Muscle layer of colon (tissue), 2 donors: ENCODE data around the gene SERF1A.
"Not testable (repeated sequence)": the region's sequence is repeated elsewhere in the genome, so short reads cannot be mapped to it uniquely, and the experiment has no call there.

Experiments used
- H3K27ac ChIP-seq: one replicate; pipeline ENCODE4 v1.7.0; 2013; ENCODE audit warnings: low read depth, mild to moderate bottlenecking, low read length, moderate library complexity
- H3K27me3 ChIP-seq, 2 donors: one replicate each; pipeline ENCODE4 v1.7.0; 2013; ENCODE audit warnings: low read length in 2 of 2, mild to moderate bottlenecking in 2 of 2; ENCODE audit not compliant: insufficient read depth in 2 of 2, control insufficient read depth in 1 of 2
- H3K36me3 ChIP-seq: one replicate; pipeline ENCODE4 v1.7.0; 2013; ENCODE audit warnings: mild to moderate bottlenecking, low read length; ENCODE audit not compliant: insufficient read depth
- H3K4me1 ChIP-seq: one replicate; pipeline ENCODE4 v1.7.0; 2013; ENCODE audit warnings: mild to moderate bottlenecking, low read length; ENCODE audit not compliant: insufficient read depth
- H3K4me3 ChIP-seq, 2 donors: one replicate each; pipeline ENCODE4 v1.7.0; 2013; ENCODE audit warnings: low read length in 2 of 2, low read depth in 1 of 2, mild to moderate bottlenecking in 1 of 2, moderate library complexity in 1 of 2
- H3K9ac ChIP-seq: one replicate; pipeline ENCODE4 v1.7.0; 2013; ENCODE audit warnings: low read length
- H3K9me3 ChIP-seq: one replicate; pipeline ENCODE4 v1.7.0; 2013; ENCODE audit warnings: mild to moderate bottlenecking, low read length
- donor health status: abdominal sarcoma.
- donor health status: Adenocarcinoma of cecum.

SERF1A gene

DNA sequence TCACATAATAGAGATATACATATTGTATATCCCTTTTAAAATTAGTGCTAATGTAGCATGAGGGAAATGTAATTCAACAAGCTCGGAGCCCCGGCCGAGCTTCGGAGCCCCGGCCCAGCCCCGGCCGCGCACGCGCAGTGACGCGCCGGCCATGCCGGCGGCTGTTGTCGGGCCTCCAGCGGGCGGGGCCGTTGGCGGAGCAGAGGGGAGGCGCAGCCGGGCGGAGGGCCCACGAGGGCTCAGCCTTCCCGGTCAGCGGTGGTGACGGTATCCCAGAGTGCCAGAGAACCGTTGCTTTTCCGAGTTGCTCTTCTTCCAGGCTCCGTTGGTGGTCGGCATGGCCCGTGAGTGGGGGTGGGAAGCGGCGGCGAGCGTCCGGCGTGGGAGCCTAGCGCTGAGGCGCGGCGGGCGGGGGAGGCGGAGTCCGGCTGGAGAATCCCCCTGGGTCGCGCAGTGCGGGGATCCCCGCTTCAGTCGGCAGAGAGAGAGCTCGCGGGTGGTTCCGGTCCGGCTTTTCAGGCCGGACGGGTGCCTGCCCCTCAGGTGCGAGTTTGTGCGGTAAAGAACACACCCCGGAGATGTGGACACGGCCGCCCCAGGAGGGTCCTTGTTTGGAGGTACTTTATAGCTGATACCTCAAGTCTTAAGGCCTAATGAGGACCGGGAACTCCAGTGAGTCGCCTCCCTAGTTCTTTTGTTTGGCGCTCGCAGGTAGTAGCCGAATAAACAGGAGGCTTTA is at the start of gene SERF1A:
Gene SERF1A (plus strand): TSS at position 137 of the 739 bp plus-strand sequence. CDS start 201 bp downstream, at position 338.
- not testable (repeated sequence) for H3K27me3 ChIP-seq, H3K36me3 ChIP-seq, H3K4me3 ChIP-seq, H3K9ac ChIP-seq, H3K9me3 ChIP-seq, H3K4me1 ChIP-seq, H3K27ac ChIP-seq

DNA sequence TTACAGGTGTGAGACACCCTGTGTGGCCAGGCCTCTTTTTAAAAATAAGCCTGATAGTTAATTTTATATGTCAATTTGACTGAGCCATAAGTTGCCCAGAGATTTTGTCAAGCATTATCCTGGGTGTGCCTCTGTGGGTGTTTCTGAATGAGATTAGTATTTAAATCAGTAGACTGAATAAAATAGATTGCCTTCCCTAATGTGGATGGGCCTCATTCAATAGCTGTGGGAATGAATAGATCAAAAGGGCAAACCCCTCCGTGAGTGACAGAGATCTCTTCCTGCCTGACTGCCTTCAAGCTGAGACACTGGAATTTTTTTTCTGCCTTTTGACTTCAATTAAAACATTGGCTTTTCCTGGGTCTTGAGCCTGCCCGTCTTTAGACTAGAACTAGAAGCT is 33.7 kb upstream of the SERF1A start:
- H3K9ac ChIP-seq, H3K36me3 ChIP-seq, H3K27me3 ChIP-seq, H3K27ac ChIP-seq, H3K4me1 ChIP-seq, H3K4me3 ChIP-seq, H3K9me3 ChIP-seq: not testable (repeated sequence)

DNA sequence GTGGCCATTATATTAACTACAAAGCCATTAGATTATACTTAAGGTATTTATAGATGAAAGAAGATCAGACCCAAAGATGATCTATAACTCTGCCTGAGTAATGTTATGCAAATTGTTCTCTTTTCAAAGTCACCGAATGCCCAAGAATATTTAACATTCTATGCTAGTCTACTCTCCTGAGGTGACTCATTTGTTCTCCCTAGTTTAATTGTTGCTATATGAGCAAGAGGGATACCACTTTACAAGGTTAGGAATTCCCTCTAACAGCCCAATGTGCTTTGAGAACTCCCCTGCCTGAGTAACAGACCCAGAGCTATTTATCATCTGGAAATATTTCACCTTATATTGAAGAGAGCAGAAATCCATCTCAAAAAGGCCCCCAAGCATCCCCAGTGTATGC is 29.8 kb upstream of the SERF1A start:
- not testable (repeated sequence) for H3K36me3 ChIP-seq, H3K4me1 ChIP-seq, H3K27me3 ChIP-seq, H3K4me3 ChIP-seq, H3K9me3 ChIP-seq, H3K27ac ChIP-seq, H3K9ac ChIP-seq

DNA sequence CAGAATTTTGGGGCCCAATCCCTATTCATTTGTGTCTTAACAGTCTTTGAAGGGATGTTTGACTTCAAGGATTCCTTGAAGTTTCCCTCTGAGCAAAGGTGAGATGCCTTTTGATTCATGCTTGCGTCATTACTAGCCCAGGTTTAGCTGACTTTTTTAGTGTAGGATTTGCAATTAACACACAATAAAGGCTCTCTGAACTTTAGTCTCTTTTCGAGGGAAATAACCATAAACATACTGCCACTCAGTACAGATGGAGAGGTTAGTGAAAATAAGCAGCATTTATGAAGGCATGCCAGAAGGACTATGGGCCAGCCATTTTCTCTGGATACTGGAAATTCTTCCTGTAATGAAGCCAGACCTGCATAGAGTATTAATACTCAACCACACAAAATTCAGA is 4.4 kb upstream of the SERF1A start:
- not testable (repeated sequence) for H3K9ac ChIP-seq, H3K9me3 ChIP-seq, H3K4me1 ChIP-seq, H3K27ac ChIP-seq, H3K36me3 ChIP-seq, H3K27me3 ChIP-seq, H3K4me3 ChIP-seq

DNA sequence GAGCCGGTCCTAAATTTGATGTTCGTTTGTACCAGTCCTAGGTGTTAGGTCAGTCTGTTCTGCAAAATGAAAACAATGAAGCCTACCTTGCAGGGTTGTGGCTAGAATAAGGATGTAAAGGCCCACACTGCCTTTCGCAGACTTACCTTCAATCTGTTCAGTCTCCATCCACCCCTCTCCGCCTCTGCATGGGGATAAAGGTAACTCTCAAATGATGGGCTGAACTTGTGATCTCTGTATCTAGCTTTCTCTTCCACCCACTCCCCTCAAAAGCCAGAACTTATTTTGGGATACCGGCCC is 753 bp downstream of the SERF1A start:
- not testable (repeated sequence) for H3K9ac ChIP-seq, H3K27ac ChIP-seq, H3K4me3 ChIP-seq, H3K36me3 ChIP-seq, H3K4me1 ChIP-seq, H3K9me3 ChIP-seq, H3K27me3 ChIP-seq

DNA sequence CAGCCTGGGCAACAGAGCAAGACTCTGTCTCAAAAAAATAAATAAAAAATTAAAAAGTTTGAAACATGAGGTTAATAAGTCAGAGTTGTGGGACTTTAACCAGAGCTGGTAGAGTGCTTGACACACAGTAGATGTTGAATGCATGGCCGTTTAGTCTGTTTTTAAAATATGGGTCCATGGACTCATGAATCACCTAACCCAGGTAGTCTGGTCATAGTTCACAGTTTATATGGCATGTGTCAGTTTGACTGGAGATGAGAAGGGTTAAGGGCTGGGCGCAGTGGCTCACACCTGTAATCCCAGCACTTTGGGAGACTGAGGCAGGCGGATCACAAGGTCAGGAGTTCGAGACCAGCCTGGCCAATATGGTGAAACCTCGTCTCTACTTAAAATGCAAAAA is 6.2 kb downstream of the SERF1A start:
- H3K9me3 ChIP-seq, H3K4me1 ChIP-seq, H3K4me3 ChIP-seq, H3K27me3 ChIP-seq, H3K27ac ChIP-seq, H3K36me3 ChIP-seq, H3K9ac ChIP-seq: not testable (repeated sequence)

DNA sequence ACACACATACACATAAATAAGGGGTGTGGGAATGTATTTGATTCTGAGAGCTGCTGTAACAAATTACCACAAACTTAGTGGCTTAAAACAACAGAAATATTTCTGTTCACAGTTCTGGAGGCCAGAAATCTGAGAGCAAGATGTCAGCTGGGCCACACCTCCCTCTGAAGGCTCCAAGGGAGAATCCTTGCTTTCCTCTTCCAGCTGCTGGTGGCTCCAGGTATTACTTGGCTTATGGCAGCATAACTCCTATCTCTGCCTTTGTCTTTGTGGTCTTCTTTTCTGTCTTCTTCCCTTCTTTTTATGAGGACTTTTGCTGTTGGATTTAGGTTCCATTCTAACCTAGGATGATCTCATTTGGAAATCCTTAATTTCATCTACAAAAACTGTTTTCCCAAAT is 16.4 kb downstream of the SERF1A start:
- not testable (repeated sequence) for H3K36me3 ChIP-seq, H3K27me3 ChIP-seq, H3K9ac ChIP-seq, H3K4me3 ChIP-seq, H3K27ac ChIP-seq, H3K9me3 ChIP-seq, H3K4me1 ChIP-seq

DNA sequence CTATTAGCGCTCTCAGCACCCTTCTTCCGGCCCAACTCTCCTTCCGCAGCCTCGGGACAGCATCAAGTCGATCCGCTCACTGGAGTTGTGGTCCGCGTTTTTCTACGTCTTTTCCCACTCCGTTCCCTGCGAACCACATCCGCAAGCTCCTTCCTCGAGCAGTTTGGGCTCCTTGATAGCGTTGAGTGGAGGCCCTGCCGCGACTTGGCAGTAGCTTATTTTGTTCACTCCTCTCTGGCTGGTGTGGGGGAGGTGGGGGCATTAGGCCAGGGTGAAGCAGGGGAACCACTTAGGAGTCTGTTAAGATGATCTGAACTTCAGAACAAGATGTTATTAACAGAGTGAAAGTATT is 24.7 kb downstream of the SERF1A start:
- H3K4me3 ChIP-seq, H3K9ac ChIP-seq, H3K27me3 ChIP-seq, H3K27ac ChIP-seq, H3K4me1 ChIP-seq, H3K9me3 ChIP-seq, H3K36me3 ChIP-seq: not testable (repeated sequence)

DNA sequence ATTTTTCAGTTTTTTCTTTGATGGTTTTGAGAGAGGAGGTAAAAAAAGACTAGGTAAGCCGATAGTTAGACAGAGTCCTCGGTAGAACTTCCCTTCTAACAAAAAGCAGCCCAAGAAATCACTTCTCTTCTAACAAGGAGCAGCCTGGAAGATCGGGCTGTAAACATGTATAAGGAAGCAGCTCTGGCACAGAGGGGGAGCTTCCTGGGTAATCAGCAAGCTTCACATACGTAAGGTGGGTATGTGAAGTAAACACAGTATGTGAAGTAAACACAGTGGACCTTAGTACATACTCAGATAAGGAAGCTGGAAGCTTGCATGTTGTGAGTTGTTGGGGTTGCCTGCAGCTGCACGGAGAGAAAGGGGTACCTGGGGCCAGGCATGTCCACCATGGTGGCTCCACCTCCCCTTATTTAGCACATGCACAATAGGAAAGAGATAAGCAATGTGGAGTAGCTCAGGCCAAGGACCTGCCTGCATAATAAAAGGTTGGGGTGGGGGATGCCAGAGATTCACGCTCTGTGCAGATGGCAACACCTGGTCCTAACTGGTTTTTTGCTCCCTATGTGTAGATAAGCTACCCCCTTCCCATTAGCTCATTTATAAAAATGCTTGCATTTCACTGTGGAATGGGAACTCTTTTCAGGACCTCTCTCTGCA is 31.4 kb downstream of the SERF1A start:
- H3K9me3 ChIP-seq, H3K4me1 ChIP-seq, H3K27me3 ChIP-seq, H3K9ac ChIP-seq, H3K27ac ChIP-seq, H3K36me3 ChIP-seq, H3K4me3 ChIP-seq: not testable (repeated sequence)

DNA sequence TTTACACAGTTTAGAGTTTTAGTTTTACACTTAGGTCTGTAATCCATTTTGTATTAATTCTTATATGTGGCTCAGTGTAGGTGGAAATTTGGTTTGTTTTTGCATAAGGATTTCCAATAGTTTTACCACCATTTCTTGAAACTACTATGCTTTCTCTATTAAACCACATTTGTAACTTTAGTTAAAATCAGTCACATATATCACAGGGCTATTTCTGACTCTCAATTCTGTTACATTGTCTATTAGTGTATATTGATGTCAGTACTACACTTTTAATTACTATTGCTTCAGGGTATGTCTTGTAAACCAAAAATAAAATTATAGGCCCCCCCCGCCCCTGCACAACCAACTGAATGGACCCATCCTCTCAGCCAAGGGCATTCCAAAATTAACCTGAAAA is 32.1 kb downstream of the SERF1A start:
- not testable (repeated sequence) for H3K27ac ChIP-seq, H3K9me3 ChIP-seq, H3K9ac ChIP-seq, H3K36me3 ChIP-seq, H3K4me3 ChIP-seq, H3K4me1 ChIP-seq, H3K27me3 ChIP-seq

DNA sequence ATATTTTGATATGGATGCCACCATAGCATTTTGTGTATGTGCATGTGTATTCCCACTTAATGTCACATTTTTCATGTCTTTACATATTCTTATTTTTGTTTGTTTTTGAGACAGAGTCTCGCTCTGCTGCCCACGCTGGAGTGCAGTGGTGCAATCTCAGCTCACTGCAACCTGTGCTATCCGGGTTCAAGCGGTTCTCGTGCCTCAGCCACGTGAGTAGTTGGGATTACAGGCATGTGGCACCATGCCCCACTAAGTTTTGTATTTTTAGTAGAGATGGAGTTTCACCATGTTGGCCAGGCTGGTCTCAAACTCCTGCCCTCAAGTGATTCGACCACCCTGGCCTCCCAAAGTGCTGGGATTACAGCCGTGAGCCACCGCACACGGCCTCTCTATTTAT is 52.6 kb downstream of the SERF1A start:
- not testable (repeated sequence) for H3K36me3 ChIP-seq, H3K9ac ChIP-seq, H3K27me3 ChIP-seq, H3K4me3 ChIP-seq, H3K27ac ChIP-seq, H3K4me1 ChIP-seq, H3K9me3 ChIP-seq
